C4-2B (cell line): ENCODE data around the gene DAP.

Experiments
- CTCF ChIP-seq: fragments of 450-650 bp; conservative IDR thresholded peaks from 2 replicates; pipeline ENCODE4 v1.5.1; 2017; ENCODE audit warnings: mild to moderate bottlenecking
- ZFX ChIP-seq: fragments of 450-650 bp; IDR thresholded peaks from 2 replicates; pipeline ENCODE4 v1.6.1; 2017

- TF ChIP-seq CTCF, result no peak
- no peak for TF ChIP-seq ZFX
These were observed 126.5 kb downstream of the DAP start for GRCh38 chr5:10634562-10634961.
